ENCODE results near the gene SIAH1.
"Not testable (repeated sequence)": the region's sequence is repeated elsewhere in the genome, so short reads cannot be mapped to it uniquely, and the experiment has no call there.

The SIAH1 gene

DNA sequence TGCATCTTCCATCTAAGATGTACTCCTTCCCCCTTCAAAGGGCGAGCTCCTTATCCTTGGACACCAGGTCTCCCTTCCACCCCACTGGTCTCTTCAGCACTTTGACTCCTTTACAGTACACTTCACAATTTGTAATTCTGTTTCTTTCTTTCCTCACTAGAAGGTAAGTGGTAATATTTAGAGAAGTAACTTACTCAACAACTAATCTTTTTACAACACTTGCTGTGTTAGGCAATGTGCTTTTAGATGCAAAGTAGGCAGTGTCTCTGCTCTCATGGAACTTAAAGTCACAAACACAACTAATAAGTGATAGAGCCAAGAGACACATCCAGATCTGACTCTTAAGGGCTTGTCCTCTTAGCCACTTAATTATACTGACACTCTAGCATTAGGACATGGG is 6.4 kb downstream of the SIAH1 start:
- no peaks in the 10 kb centered on the region for H3K9me3 ChIP-seq
- H3K27me3 ChIP-seq, result no peaks in the 10 kb centered on the region
- intact Hi-C loops (cut with DNase I; ENCODE audit: low total_unique reads), result no loop called here
- no peak for DNase-seq
- TF ChIP-seq, protein P1, sequence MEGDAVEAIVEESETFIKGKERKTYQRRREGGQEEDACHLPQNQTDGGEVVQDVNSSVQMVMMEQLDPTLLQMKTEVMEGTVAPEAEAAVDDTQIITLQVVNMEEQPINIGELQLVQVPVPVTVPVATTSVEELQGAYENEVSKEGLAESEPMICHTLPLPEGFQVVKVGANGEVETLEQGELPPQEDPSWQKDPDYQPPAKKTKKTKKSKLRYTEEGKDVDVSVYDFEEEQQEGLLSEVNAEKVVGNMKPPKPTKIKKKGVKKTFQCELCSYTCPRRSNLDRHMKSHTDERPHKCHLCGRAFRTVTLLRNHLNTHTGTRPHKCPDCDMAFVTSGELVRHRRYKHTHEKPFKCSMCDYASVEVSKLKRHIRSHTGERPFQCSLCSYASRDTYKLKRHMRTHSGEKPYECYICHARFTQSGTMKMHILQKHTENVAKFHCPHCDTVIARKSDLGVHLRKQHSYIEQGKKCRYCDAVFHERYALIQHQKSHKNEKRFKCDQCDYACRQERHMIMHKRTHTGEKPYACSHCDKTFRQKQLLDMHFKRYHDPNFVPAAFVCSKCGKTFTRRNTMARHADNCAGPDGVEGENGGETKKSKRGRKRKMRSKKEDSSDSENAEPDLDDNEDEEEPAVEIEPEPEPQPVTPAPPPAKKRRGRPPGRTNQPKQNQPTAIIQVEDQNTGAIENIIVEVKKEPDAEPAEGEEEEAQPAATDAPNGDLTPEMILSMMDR (IDR thresholded peaks at IDR 0.05), result no peak
- H3K36me3 ChIP-seq, result no peaks in the 10 kb centered on the region
- H3K27ac ChIP-seq, result no peak overlapping the region
- peaks cover 0 to 96% (median 45%) of the 10 kb centered on the region in 4 donors for H3K4me1 ChIP-seq
- H3K4me3 ChIP-seq, result no peak overlapping the region

DNA sequence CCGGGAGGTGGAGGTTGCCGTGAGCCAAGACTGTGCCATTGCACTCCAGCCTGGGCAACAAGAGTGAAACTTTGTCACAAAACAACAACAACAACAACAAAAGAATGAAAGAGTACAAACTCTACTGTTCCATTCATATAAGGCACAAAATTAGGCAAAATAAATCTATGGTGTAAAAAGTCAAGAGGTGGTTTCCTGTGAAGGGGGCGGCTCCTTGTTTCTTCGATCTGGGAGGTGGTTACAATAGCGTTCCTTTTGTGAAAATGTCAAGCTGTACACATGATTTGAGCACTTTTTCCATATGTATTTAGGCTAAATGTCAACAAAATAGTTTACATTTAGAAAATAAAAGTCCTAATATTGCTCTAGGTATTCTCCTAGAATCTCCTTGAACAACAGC is 6.9 kb downstream of the SIAH1 start:
- TF ChIP-seq, protein P1 (IDR thresholded peaks at IDR 0.05), result no peak
- Histone ChIP-seq H3K27ac (no peak overlapping the region), H3K4me3 (no peak overlapping the region), H3K36me3 (no peaks in the 10 kb centered on the region), H3K9me3 (no peaks in the 10 kb centered on the region), H3K27me3 (no peaks in the 10 kb centered on the region), H3K4me1 (peaks cover 0 to 99% (median 49%) of the 10 kb centered on the region in 4 donors)
- intact Hi-C loops (cut with DNase I; ENCODE audit: low total_unique reads), result no loop called here
- no peak for DNase-seq

DNA sequence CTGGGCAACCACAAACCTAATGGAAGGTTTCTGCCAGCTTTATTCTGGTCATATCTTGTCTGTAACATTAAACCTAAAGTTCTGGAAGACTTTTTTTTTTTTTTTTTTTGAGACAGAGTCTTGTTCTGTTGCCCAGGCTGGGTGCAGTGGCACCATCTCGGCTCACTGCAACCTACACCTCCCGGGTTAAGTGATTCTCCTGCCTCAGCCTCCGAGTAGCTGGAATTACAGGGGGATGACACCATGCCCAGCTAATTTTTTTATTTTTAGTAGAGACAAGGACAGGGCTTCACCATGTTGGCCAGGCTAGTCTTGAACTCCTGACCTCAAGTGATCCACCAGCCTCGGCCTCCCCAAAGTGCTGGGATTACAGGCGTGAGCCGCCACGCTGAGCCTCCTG is 7.9 kb downstream of the SIAH1 start:
- H3K4me1 ChIP-seq, result peaks cover 0 to 99% (median 48%) of the 10 kb centered on the region in 4 donors
- H3K27ac ChIP-seq; H3K9me3 ChIP-seq; DNase-seq; H3K4me3 ChIP-seq; intact Hi-C loops (cut with DNase I; ENCODE audit: low total_unique reads); H3K27me3 ChIP-seq; H3K36me3 ChIP-seq: not testable (repeated sequence)

DNA sequence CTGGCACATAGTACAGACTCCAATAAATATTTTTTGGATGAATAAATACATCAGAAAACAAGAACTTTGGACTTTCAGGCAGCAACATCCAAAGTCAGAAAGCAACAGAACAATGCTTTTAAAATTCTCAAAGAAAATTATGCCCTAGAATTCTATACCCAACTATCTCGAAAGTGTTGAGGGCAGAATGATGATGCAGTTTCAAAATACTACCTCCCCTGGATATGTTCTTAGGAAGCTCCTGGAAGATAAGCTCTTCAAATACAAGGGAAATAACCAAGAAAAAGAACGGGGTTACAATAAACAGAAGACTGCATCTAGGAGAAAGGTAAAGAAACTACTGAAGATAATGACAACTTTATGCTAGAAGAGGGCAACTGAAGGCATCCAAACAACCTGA is 11.0 kb downstream of the SIAH1 start:
- no peak for DNase-seq
- Histone ChIP-seq H3K36me3 (no peaks in the 10 kb centered on the region), H3K27me3 (no peaks in the 10 kb centered on the region), H3K27ac (peak overlapping the region in 1 of 2 donors; percentile 24), H3K4me1 (peaks cover 0 to 96% (median 38%) of the 10 kb centered on the region in 4 donors), H3K9me3 (no peaks in the 10 kb centered on the region), H3K4me3 (no peak overlapping the region)
- TF ChIP-seq, protein P1 (IDR thresholded peaks at IDR 0.05), result no peak
- intact Hi-C loops (cut with DNase I; ENCODE audit: low total_unique reads), result no loop called here

DNA sequence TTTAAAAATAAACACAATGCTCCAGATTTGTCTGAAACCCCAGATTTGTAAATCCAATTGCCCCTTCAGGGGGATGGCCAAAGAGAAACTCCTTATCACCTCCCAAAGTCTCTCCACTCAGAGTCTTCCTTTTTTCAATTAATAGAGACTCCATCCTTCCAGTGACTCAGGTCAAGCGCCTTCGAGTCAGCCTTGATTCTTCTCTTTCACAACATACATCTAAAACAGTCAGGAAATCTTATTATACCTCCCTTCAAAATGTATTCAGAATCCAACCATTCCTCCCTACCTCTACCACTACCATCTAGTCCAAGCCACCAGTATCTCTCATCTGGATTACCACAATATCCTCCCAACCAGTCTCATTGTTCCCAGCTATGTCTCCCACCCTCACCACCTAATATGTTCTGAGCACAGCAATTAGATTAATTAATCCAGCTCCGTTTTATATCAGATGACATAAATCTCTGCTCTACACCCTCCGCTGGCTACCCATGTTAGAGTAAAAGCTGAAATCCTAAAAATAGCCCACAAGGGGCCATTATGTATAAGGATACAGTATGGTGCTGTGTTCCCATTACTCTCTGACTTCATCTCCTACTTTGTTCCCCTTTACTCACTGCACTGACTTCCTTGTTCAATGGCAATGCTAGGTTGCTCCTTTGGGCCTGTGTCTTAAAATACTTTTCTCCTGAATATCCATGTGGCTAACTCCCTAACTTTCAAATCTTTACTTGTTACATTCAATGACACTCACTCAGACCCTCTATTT is 11.8 kb downstream of the SIAH1 start:
- TF ChIP-seq, protein P1 (IDR thresholded peaks at IDR 0.05), result no peak
- Histone ChIP-seq H3K4me3 (no peak overlapping the region), H3K27ac (peak overlapping the region in 1 of 2 donors; percentile 24), H3K9me3 (no peaks in the 10 kb centered on the region), H3K27me3 (no peaks in the 10 kb centered on the region), H3K4me1 (peaks cover 0 to 93% (median 31%) of the 10 kb centered on the region in 4 donors), H3K36me3 (no peaks in the 10 kb centered on the region)
- DNase-seq, result no peak
- intact Hi-C loops (cut with DNase I; ENCODE audit: low total_unique reads), result no loop called here

DNA sequence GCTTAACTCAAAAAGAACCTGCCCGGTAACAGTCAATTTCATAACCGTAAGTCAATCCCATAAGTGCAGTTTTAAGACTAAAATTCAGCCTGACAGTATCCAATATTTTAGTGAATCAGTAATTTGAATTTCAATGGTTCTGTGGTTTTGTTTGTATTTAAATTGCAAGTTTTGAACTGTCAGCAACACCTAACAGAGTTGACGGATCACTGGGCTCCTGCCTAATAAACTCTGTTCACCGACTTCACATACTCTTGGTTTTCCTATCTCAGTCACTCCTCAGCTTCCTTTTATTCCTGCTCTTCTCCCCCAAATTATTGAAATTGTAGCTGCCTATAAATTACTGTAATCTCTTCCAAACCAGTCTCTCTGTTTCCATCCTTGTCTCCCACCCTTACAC is 12.5 kb downstream of the SIAH1 start:
- H3K9me3 ChIP-seq, result no peaks in the 10 kb centered on the region
- H3K27ac ChIP-seq, result no peak overlapping the region
- TF ChIP-seq, protein P1 (IDR thresholded peaks at IDR 0.05), result no peak
- H3K4me1 ChIP-seq, result peaks cover 0 to 93% (median 29%) of the 10 kb centered on the region in 4 donors
- no peak for DNase-seq
- H3K27me3 ChIP-seq, result no peaks in the 10 kb centered on the region
- H3K36me3 ChIP-seq, result no peaks in the 10 kb centered on the region
- no peak overlapping the region for H3K4me3 ChIP-seq
- intact Hi-C loops (cut with DNase I; ENCODE audit: low total_unique reads), result no loop called here

Measured in tibial artery (tissue), 4 donors.